Heart right ventricle (tissue), 16 donors: ENCODE data around the gene ANO7. TPM values are rescaled to one million over a fixed set of nuclear protein-coding genes. Genes with fewer than 3 reads are reported as not detected.
A peak's percentile ranks its signal among the peaks of the same experiment; 100 is the strongest.
"Not testable (repeated sequence)": the region's sequence is repeated elsewhere in the genome, so short reads cannot be mapped to it uniquely, and the experiment has no call there.

Source experiments
- ATAC-seq, 8 donors: fragments of 200-7000 bp; cut with Tn5 transposase; one replicate each; pipeline ENCODE4 v1.9.1; 2020; ENCODE audit warnings: mild to moderate bottlenecking in 8 of 8, moderate library complexity in 8 of 8, moderate number of reproducible peaks in 1 of 8
- DNase-seq, 2 donors: peaks; one replicate each; pipeline ENCODE4 v3.0.0-alpha.2; 2020
- H3K27ac ChIP-seq, 10 donors: fragments of 200-600 bp; sonication (generic) in 2 of 10; one replicate each; pipeline versions ENCODE4 v1.5.0 to v1.8.0; 2020 to 2022; ENCODE audit warnings: mild to moderate bottlenecking in 3 of 10
- H3K27me3 ChIP-seq, 7 donors: fragments of 200-600 bp; one replicate each; pipeline ENCODE4 v1.8.0; 2021 to 2022; ENCODE audit warnings: mild to moderate bottlenecking in 2 of 7
- H3K36me3 ChIP-seq, 9 donors: fragments of 200-600 bp; sonication (generic) in 1 of 9; one replicate each; pipeline versions ENCODE4 v1.5.0 to v1.8.0; 2020 to 2022; ENCODE audit warnings: mild to moderate bottlenecking in 2 of 9
- H3K4me1 ChIP-seq, 9 donors: fragments of 200-600 bp; sonication (generic) in 1 of 9; one replicate each; pipeline versions ENCODE4 v1.5.0 to v1.8.0; 2020 to 2022; ENCODE audit warnings: mild to moderate bottlenecking in 4 of 9
- H3K4me3 ChIP-seq, 10 donors: fragments of 200-600 bp; sonication (generic) in 2 of 10; one replicate each; pipeline versions ENCODE4 v1.5.0 to v1.8.0; 2020 to 2022; ENCODE audit warnings: mild to moderate bottlenecking in 7 of 10, moderate library complexity in 2 of 10
- H3K9me3 ChIP-seq, 11 donors: fragments of 200-600 bp in 10 of 11; sonication (generic) in 2 of 11; one replicate each; pipeline versions ENCODE4 v1.5.0 to v1.8.0; 2013 to 2022; ENCODE audit warnings: mild to moderate bottlenecking in 2 of 11, control low read depth in 1 of 11, moderate library complexity in 1 of 11
- WGBS, 2 donors: extraction: QIAGEN DNeasy Blood & Tissue Kit; methylation state at CpG; one replicate each; pipeline ENCODE4 v1.1.7; 2013; ENCODE audit warnings: inconsistent platforms in 1 of 2; 5-methylcytosine and 5-hydroxymethylcytosine counted together
- intact Hi-C, 10 donors: fragments of 100-400 bp; cut with DNase I; formaldehyde crosslinking; loops; one replicate each; pipeline versions ENCODE4 v1.11.1 to v1.14.2; 2022
- polyA plus RNA-seq, 2 donors: library from polyadenylated mRNA; stranded (reverse); fragments of 200-250 nt; gene quantifications; one replicate each; pipeline ENCODE4 v1.2.3, GENCODE V29; 2013
- total RNA-seq, 10 donors: library from RNA; stranded (reverse); fragmentation: NEBNext Ultra II Directional in 3 of 10; extraction: Animal tissue kit (Norgen Biotek cat#: 25700) in 3 of 10; gene quantifications; one replicate each; pipeline versions ENCODE4 v1.2.1 to v1.2.4, GENCODE V29; 2021 to 2023
- TF ChIP-seq, protein P1 (sequence below), 9 donors: fragments of 200-600 bp; sonication (generic) in 2 of 9; IDR thresholded peaks; one replicate each; pipeline versions ENCODE4 v1.5.0 to v1.8.0; 2021 to 2022; ENCODE audit warnings: antibody characterized with exemption in 9 of 9, mild to moderate bottlenecking in 5 of 9, moderate library complexity in 1 of 9
- donor health status: Arrhythmogenic right ventricular cardiomyopathy.
- donor health status: ischemic (EF 13 %, LVEDD 7.1; RV severe dilation, severe dysfunction).
- donor health status: healthy with polysubstance abuse.
- donor health status: DM: no; HTN: yes; CAD: no.
- donor health status: DM: no; HTN: no; CAD: no.
- donor health status: ischemic (EF 25% LVEDD 6.9; RV normal size, moderate dysfunction).
- donor health status: ischemic (EF 25% LVEDD 5.7; RV mildly dilated, moderate dysfunction).
- donor health status: healthy.
- donor health status: DM: yes; HTN: yes; CAD: no.
- donor health status: Ischemic cardiomyopathy.
- donor health status: ischemic (EF 35%, LVEDD 5.7; RV mildly dilated, moderate dysfunction).
- donor health status: nonischemic (EF 11% LVEDD 7.7; RV severe dilation, severe dysfunction).
- donor health status: DM: yes; HTN: yes; CAD: no.
- donor health status: PGD.
- donor health status: ischemic (EF 29% LVEDD 5.4; RV normal size, mild dysfunction).
- donor health status: nonischemic (EF 23%, LVEDD 6.1; RV moderate dilation, normal function).

The ANO7 gene
- total and polyA plus RNA-seq, 12 donors = 0.61 to 3.0 (median 1.6) TPM

DNA sequence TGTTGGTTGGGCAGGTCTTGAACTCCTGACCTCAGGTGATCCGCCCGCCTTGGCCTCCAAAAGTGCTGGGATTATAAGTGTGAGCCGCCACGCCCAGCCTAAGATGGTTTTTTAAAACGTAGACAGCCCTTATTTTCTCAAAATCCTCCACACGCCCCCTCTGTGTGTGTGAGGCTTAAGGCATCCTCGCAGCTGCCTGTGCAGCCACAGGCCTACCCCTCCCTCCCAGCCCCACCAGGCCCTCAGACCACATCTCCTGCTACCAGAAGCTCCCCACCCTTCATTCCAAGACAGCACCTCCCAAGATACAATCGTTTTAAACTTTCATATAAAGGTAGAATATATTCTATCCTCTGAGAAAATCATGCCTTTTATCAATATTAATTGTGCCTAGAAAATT is 4.8 kb downstream of the ANO7 start:
- H3K27ac ChIP-seq = no peak overlapping the region
- H3K36me3 ChIP-seq = no peaks in the 10 kb centered on the region
- no peaks in the 10 kb centered on the region for H3K9me3 ChIP-seq
- 86 to 91% methylated on average over 8 of the region's 8 CpGs for WGBS, 2 donors
- TF ChIP-seq, protein P1, sequence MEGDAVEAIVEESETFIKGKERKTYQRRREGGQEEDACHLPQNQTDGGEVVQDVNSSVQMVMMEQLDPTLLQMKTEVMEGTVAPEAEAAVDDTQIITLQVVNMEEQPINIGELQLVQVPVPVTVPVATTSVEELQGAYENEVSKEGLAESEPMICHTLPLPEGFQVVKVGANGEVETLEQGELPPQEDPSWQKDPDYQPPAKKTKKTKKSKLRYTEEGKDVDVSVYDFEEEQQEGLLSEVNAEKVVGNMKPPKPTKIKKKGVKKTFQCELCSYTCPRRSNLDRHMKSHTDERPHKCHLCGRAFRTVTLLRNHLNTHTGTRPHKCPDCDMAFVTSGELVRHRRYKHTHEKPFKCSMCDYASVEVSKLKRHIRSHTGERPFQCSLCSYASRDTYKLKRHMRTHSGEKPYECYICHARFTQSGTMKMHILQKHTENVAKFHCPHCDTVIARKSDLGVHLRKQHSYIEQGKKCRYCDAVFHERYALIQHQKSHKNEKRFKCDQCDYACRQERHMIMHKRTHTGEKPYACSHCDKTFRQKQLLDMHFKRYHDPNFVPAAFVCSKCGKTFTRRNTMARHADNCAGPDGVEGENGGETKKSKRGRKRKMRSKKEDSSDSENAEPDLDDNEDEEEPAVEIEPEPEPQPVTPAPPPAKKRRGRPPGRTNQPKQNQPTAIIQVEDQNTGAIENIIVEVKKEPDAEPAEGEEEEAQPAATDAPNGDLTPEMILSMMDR (IDR thresholded peaks at IDR 0.05) = no peak
- peaks cover 0 to 4% (median 0%) of the 10 kb centered on the region in 7 donors for H3K27me3 ChIP-seq
- DNase-seq = no peak
- no peak overlapping the region for H3K4me3 ChIP-seq
- intact Hi-C loops = no loop called here
- no peaks in the 10 kb centered on the region for H3K4me1 ChIP-seq
- no peak for ATAC-seq

DNA sequence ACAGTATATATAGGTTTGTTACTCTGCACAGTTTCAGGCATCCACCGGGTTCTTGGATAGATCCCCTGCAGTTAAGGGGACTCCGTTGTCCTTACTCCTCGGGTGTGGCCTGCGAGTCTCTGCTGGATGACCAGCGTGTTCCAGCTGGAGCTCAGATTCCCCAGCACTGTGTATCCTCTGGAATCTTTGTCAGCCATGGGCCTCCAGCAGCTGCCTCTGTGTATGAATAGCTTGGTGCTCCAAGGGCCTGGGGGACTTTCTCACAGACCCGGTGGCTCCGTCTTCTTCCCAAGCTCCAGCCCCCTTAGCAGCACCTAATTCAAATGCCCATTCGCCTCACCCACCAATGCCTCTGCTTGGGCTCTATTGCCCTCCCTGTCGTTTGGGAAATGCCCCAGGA is 6.3 kb downstream of the ANO7 start:
- no peak for DNase-seq
- no peaks in the 10 kb centered on the region for H3K9me3 ChIP-seq
- WGBS, 2 donors = 68 to 70% methylated on average over 9 of the region's 9 CpGs
- intact Hi-C loops = no loop called here
- H3K36me3 ChIP-seq = no peaks in the 10 kb centered on the region
- no peaks in the 10 kb centered on the region for H3K4me1 ChIP-seq
- TF ChIP-seq, protein P1 (IDR thresholded peaks at IDR 0.05) = no peak
- H3K27ac ChIP-seq = no peak overlapping the region
- no peak overlapping the region for H3K4me3 ChIP-seq
- no peaks in the 10 kb centered on the region for H3K27me3 ChIP-seq
- no peak for ATAC-seq

- Histone ChIP-seq H3K4me1 (no peaks in the 10 kb centered on the region), H3K9me3 (no peaks in the 10 kb centered on the region), H3K36me3 (no peaks in the 10 kb centered on the region), H3K4me3 (no peak overlapping the region), H3K27ac (no peak overlapping the region), H3K27me3 (no peaks in the 10 kb centered on the region)
- ATAC-seq (peak in 1 of 8 donors; percentile 22), DNase-seq (no peak)
- intact Hi-C loops = no loop called here
- 87 to 88% methylated on average over 18 of the region's 18 CpGs for WGBS, 2 donors
- TF ChIP-seq, protein P1 (IDR thresholded peaks at IDR 0.05) = no peak
Observed at GRCh38 chr2:241195506-241196130, 7.1 kb downstream of the ANO7 start.

- H3K36me3 ChIP-seq, ATAC-seq, intact Hi-C loops, H3K4me3 ChIP-seq, H3K27ac ChIP-seq, H3K27me3 ChIP-seq, H3K9me3 ChIP-seq, DNase-seq, H3K4me1 ChIP-seq: not testable (repeated sequence)
- 95 to 96% methylated on average over 14 of the region's 14 CpGs for WGBS, 2 donors
Observed at GRCh38 chr2:241197246-241197645, 8.8 kb downstream of the ANO7 start.

DNA sequence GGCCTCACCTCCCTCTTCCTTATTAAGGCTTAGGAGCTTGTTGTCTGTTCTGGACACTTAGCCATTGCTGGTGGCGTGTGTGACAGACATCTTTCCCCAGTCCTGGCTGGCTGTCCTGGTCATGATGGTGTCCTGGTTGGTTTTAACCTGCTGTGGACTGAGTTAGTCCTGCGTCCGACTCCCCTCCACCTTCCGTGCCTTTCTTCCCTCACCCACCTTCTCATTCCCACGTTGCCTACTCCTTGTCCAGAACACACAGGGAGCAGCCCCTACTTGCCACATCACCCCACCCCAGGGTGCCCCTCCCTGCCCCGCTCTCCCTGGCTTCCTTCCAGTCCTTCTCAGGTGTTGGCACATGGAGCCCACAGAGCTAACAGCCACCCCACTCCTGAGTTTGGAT is 9.5 kb downstream of the ANO7 start:
- no peaks in the 10 kb centered on the region for H3K9me3 ChIP-seq
- DNase-seq (no peak), ATAC-seq (no peak)
- no peak overlapping the region for H3K4me3 ChIP-seq
- H3K4me1 ChIP-seq = no peaks in the 10 kb centered on the region
- WGBS, 2 donors = 94% methylated on average over 6 of the region's 6 CpGs
- H3K27ac ChIP-seq = no peak overlapping the region
- no peaks in the 10 kb centered on the region for H3K27me3 ChIP-seq
- intact Hi-C loops = no loop called here
- TF ChIP-seq, protein P1 (IDR thresholded peaks at IDR 0.05) = no peak
- H3K36me3 ChIP-seq = no peaks in the 10 kb centered on the region
